Uterus (tissue), 2 donors: Measurements from ENCODE around the gene AACS.

Experiments
- POLR2A ChIP-seq, 2 donors: fragments of 450-650 bp; IDR thresholded peaks; one replicate each; pipeline ENCODE4 v1.6.1; 2016; ENCODE audit warnings: antibody characterized with exemption in 2 of 2, mild to moderate bottlenecking in 1 of 2, moderate library complexity in 1 of 2
- TF ChIP-seq, protein P1 (sequence below), 4 experiments: fragments of 200-600 bp in 2 of 4; fragments of 450-650 bp in 2 of 4; sonication (generic) in 2 of 4; IDR thresholded peaks; one replicate each; pipeline ENCODE4 v1.5.1; 2016 to 2019; ENCODE audit warnings: antibody characterized with exemption in 4 of 4, mild to moderate bottlenecking in 2 of 4, moderate library complexity in 1 of 4

DNA sequence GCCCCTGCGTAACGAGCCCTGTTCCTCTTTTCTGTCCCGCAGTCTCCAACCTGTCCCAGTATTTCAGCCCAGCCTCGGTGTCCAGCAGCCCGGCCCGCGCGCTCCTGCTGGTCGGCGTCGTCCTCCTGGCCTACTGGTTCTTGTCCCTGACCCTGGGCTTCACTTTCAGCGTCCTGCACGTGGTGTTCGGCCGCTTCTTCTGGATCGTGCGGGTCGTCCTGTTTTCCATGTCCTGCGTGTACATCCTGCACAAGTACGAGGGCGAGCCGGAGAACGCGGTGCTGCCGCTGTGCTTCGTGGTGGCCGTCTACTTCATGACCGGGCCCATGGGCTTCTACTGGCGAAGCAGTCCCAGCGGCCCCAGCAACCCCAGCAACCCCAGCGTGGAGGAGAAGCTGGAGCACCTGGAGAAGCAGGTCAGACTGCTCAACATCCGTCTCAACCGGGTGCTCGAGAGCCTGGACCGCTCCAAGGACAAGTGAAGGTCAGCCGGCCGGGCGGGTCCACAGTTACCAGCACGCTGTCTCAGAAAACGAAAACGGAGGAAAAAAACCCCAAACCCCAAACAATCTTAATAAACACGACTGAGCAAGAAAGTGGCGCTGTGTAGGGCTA is 40.2 kb upstream of the AACS start:
- TF ChIP-seq, protein P1, sequence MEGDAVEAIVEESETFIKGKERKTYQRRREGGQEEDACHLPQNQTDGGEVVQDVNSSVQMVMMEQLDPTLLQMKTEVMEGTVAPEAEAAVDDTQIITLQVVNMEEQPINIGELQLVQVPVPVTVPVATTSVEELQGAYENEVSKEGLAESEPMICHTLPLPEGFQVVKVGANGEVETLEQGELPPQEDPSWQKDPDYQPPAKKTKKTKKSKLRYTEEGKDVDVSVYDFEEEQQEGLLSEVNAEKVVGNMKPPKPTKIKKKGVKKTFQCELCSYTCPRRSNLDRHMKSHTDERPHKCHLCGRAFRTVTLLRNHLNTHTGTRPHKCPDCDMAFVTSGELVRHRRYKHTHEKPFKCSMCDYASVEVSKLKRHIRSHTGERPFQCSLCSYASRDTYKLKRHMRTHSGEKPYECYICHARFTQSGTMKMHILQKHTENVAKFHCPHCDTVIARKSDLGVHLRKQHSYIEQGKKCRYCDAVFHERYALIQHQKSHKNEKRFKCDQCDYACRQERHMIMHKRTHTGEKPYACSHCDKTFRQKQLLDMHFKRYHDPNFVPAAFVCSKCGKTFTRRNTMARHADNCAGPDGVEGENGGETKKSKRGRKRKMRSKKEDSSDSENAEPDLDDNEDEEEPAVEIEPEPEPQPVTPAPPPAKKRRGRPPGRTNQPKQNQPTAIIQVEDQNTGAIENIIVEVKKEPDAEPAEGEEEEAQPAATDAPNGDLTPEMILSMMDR (IDR thresholded peaks at IDR 0.05): no peak
- no peak for TF ChIP-seq POLR2A (IDR thresholded peaks at IDR 0.05)
